NOMO-1 treated with dmso at 0.1 percent for 144 hours (cell line): Measurements from ENCODE around the gene TMEM63B.
"Not testable (repeated sequence)": the region's sequence is repeated elsewhere in the genome, so short reads cannot be mapped to it uniquely, and the experiment has no call there.

Experiments used
- DNase-seq: peaks from one replicate; lab custom pipeline; 2025; ENCODE audit not compliant: unreplicated experiment; lab: John Stamatoyannopoulos, UW

Gene TMEM63B

GRCh38 chr6:44189257-44189656 lies 61.9 kb downstream of the TMEM63B start:
- DNase-seq, result no peak

- no peak for DNase-seq
Observed at GRCh38 chr6:44190715-44191114, 63.4 kb downstream of the TMEM63B start.

GRCh38 chr6:44192428-44193041 lies 65.2 kb downstream of the TMEM63B start:
- no peak for DNase-seq

- DNase-seq, result no peak
Observed at GRCh38 chr6:44193307-44193910, 66.1 kb downstream of the TMEM63B start.

GRCh38 chr6:44194326-44194725 lies 67.0 kb downstream of the TMEM63B start:
- no peak for DNase-seq

- not testable (repeated sequence) for DNase-seq
Observed at GRCh38 chr6:44196351-44196750, 69.0 kb downstream of the TMEM63B start.

GRCh38 chr6:44198684-44199083 lies 71.3 kb downstream of the TMEM63B start:
- DNase-seq, result no peak

- no peak for DNase-seq
Observed at GRCh38 chr6:44199883-44200282, 72.5 kb downstream of the TMEM63B start.

GRCh38 chr6:44201200-44201599 lies 73.8 kb downstream of the TMEM63B start:
- no peak for DNase-seq

GRCh38 chr6:44201638-44202303 lies 74.4 kb downstream of the TMEM63B start:
- DNase-seq, result no peak

GRCh38 chr6:44202332-44202971 lies 75.1 kb downstream of the TMEM63B start:
- no peak for DNase-seq

- no peak for DNase-seq
Observed at GRCh38 chr6:44202972-44203750, 75.8 kb downstream of the TMEM63B start.

GRCh38 chr6:44203955-44204354 lies 76.6 kb downstream of the TMEM63B start:
- peak; percentile 50 for DNase-seq
